Epithelial cell of proximal tubule (primary cell): ENCODE measurements around the gene CPNE4. TPM values are rescaled to one million over a fixed set of nuclear protein-coding genes. Genes with fewer than 3 reads are reported as not detected.

ENCODE experiments used
- DNase-seq: peaks from one replicate; pipeline ENCODE4 v3.0.0-alpha.2; 2011; ENCODE audit warnings: low read depth
- H3K4me3 ChIP-seq: 2 replicates; pipeline ENCODE4 v1.5.1; 2011; ENCODE audit warnings: low read depth, mild to moderate bottlenecking, low read length
- CTCF ChIP-seq: conservative IDR thresholded peaks from 2 replicates; pipeline ENCODE4 v1.5.1; 2012; ENCODE audit warnings: low read depth, mild to moderate bottlenecking, low read length
- total RNA-seq: library from RNA; depleted of rRNA; stranded (reverse); fragments of >200 nt; gene quantifications from 2 replicates; pipeline ENCODE4 v1.2.3, GENCODE V29; 2015

CPNE4 gene
- total RNA-seq, 1 donor from 2014 or later, result 4.1 TPM

GRCh38 chr3:131868203-131868602, 166.6 kb downstream of the CPNE4 start:
- no peak for TF ChIP-seq CTCF

GRCh38 chr3:131856171-131856570, 178.6 kb downstream of the CPNE4 start:
- no peak overlapping the region for H3K4me3 ChIP-seq
- no peak for DNase-seq
- no peak for TF ChIP-seq CTCF

More at GRCh38 chr3:131868203-131868602, 166.6 kb downstream of the CPNE4 start:
- DNase-seq, result no peak
- H3K4me3 ChIP-seq, result no peak overlapping the region

GRCh38 chr3:131850223-131850622, 184.6 kb downstream of the CPNE4 start:
- TF ChIP-seq CTCF, result no peak
- DNase-seq, result no peak
- H3K4me3 ChIP-seq, result no peak overlapping the region

GRCh38 chr3:131849616-131850015, 185.2 kb downstream of the CPNE4 start:
- H3K4me3 ChIP-seq, result no peak overlapping the region
- no peak for TF ChIP-seq CTCF
- DNase-seq, result no peak

- no peak overlapping the region for H3K4me3 ChIP-seq
- no peak for DNase-seq
- no peak for TF ChIP-seq CTCF
These were observed 186.8 kb downstream of the CPNE4 start for GRCh38 chr3:131847966-131848510.

GRCh38 chr3:131846296-131846924, 188.4 kb downstream of the CPNE4 start:
- TF ChIP-seq CTCF, result no peak
- no peak overlapping the region for H3K4me3 ChIP-seq
- DNase-seq, result no peak

- no peak overlapping the region for H3K4me3 ChIP-seq
- TF ChIP-seq CTCF, result no peak
- DNase-seq, result no peak
These were observed 191.6 kb downstream of the CPNE4 start for GRCh38 chr3:131843174-131843573.
